K562 (cell line): Measurements from ENCODE around the gene TRAPPC12. TPM values are rescaled to one million over a fixed set of nuclear protein-coding genes. Genes with fewer than 3 reads are reported as not detected.

Experiments
- FOS ChIP-seq: IDR thresholded peaks from 3 replicates; pipeline ENCODE4 v1.6.1; 2011; ENCODE audit not compliant: insufficient read length; ENCODE audit errors: extremely low read depth
- HMBOX1 ChIP-seq: sonication (generic); IDR thresholded peaks from 2 replicates; pipeline ENCODE4 v1.6.1; 2016
- KAT2B ChIP-seq: IDR thresholded peaks from one replicate; pipeline ENCODE4 v1.6.1; 2012; ENCODE audit warnings: low read depth, mild to moderate bottlenecking, control low read depth, inconsistent platforms, low read length, moderate library complexity
- KHSRP ChIP-seq: fragments of 450-650 bp; IDR thresholded peaks from 2 replicates; pipeline ENCODE4 v1.6.1; 2017
- MAFG ChIP-seq: fragments of 450-650 bp; conservative IDR thresholded peaks from 2 replicates; pipeline ENCODE4 v1.6.1; 2016; ENCODE audit warnings: missing genetic modification characterization, missing compliant biosample characterization
- MCM5 ChIP-seq: fragments of 450-650 bp; IDR thresholded peaks from 2 replicates; pipeline ENCODE4 v1.6.1; 2016; ENCODE audit warnings: low read depth
- MECOM ChIP-seq: fragments of 250-450 bp; sonication (Bioruptor Pico); IDR thresholded peaks from 2 replicates; pipeline ENCODE4 v1.8.0; 2022; ENCODE audit warnings: inconsistent platforms
- MTA3 ChIP-seq: fragments of 450-650 bp; formaldehyde crosslinking; IDR thresholded peaks from 2 replicates; pipeline ENCODE4 v1.6.1; 2017; ENCODE audit warnings: mild to moderate bottlenecking, borderline replicate concordance
- NCOA1 ChIP-seq: fragments of 450-650 bp; IDR thresholded peaks from 2 replicates; pipeline ENCODE4 v1.6.1; 2016; ENCODE audit warnings: low read depth
- NELFE ChIP-seq: IDR thresholded peaks from 2 replicates; pipeline ENCODE4 v1.6.1; 2011; ENCODE audit warnings: mild to moderate bottlenecking; ENCODE audit not compliant: insufficient read depth, insufficient read length
- NFE2L1 ChIP-seq: fragments of 450-650 bp; IDR thresholded peaks from 2 replicates; pipeline ENCODE4 v1.6.1; 2016; ENCODE audit warnings: missing genetic modification characterization, low read depth, mild to moderate bottlenecking, missing compliant biosample characterization, moderate library complexity, borderline replicate concordance
- NR4A1 ChIP-seq, 2 experiments: fragments of 250-450 bp in 1 of 2; fragments of 450-650 bp in 1 of 2; sonication (Bioruptor Pico) in 1 of 2; IDR thresholded peaks; 2 replicates each; pipeline versions ENCODE4 v1.4.0 to v1.6.1; 2016 to 2020; ENCODE audit warnings: mild to moderate bottlenecking in 2 of 2, missing compliant biosample characterization in 1 of 2, missing genetic modification characterization in 1 of 2, moderate library complexity in 1 of 2
- POLR2A ChIP-seq: fragments of 450-650 bp; conservative IDR thresholded peaks from 2 replicates; pipeline ENCODE4 v1.6.1; 2016
- RBM22 ChIP-seq: fragments of 200-400 bp; formaldehyde crosslinking; IDR thresholded peaks from 2 replicates; pipeline ENCODE4 v1.6.1; 2018; ENCODE audit warnings: low read length, low read depth; ENCODE audit not compliant: poor library complexity, severe bottlenecking
- RCOR1 ChIP-seq, 2 experiments: IDR thresholded peaks; 2 replicates each; pipeline ENCODE4 v1.6.1; 2012; ENCODE audit warnings: low read depth in 2 of 2, low read length in 2 of 2, borderline replicate concordance in 1 of 2, improper control_type of control experiment in 1 of 2
- SAFB ChIP-seq: fragments of 200-400 bp; formaldehyde crosslinking; IDR thresholded peaks from 2 replicates; pipeline ENCODE4 v1.6.1; 2017; ENCODE audit warnings: low read depth, low read length, borderline replicate concordance
- ZFP1 ChIP-seq: fragments of 450-650 bp; formaldehyde crosslinking; IDR thresholded peaks from 2 replicates; pipeline ENCODE4 v1.4.0; 2020; ENCODE audit warnings: mild to moderate bottlenecking, mixed read lengths
- ZFPM2 ChIP-seq: fragments of 250-450 bp; sonication (Bioruptor Pico); IDR thresholded peaks from 2 replicates; pipeline ENCODE4 v1.5.1; 2022; ENCODE audit warnings: mild to moderate bottlenecking
- ZNF24 ChIP-seq: fragments of 450-650 bp; IDR thresholded peaks from 2 replicates; pipeline ENCODE4 v1.6.1; 2016
- ZNF316 ChIP-seq: fragments of 450-650 bp; IDR thresholded peaks from 2 replicates; pipeline ENCODE4 v1.6.1; 2016
- ZNF354B ChIP-seq: fragments of 250-450 bp; sonication (Bioruptor Pico); IDR thresholded peaks from 2 replicates; pipeline ENCODE4 v1.4.0; 2020
- ZNF584 ChIP-seq: fragments of 200-800 bp; sonication (Bioruptor generic); IDR thresholded peaks from 2 replicates; pipeline ENCODE4 v1.6.1; 2016; ENCODE audit warnings: low read depth, mild to moderate bottlenecking, missing genetic modification characterization, missing compliant biosample characterization
- ZNF586 ChIP-seq: fragments of 450-650 bp; formaldehyde crosslinking; conservative IDR thresholded peaks from 2 replicates; pipeline ENCODE4 v1.4.0; 2020; ENCODE audit warnings: mild to moderate bottlenecking, moderate library complexity
- ZNF696 ChIP-seq: fragments of 250-450 bp; sonication (Bioruptor Pico); conservative IDR thresholded peaks from 2 replicates; pipeline ENCODE4 v1.4.0; 2020; ENCODE audit warnings: mild to moderate bottlenecking, moderate library complexity
- ZNF75A ChIP-seq: fragments of 450-650 bp; formaldehyde crosslinking; IDR thresholded peaks from 2 replicates; pipeline ENCODE4 v1.4.0; 2020; ENCODE audit warnings: mild to moderate bottlenecking
- polyA plus RNA-seq, 8 experiments: library from polyadenylated mRNA; depleted of rRNA in 4 of 8; stranded (reverse) in 5 of 8; unstranded in 3 of 8; fragments of >200 nt; fragmentation: Nextera tagmentation in 2 of 8; fragmentation: Illumina TruSeq in 1 of 8; extraction: Ambion mirVana in 2 of 8; extraction: Trizol in 1 of 8; gene quantifications; 2 replicates each; pipeline versions ENCODE4 v1.2.1 to v1.2.3, GENCODE V29; 2011 to 2014; ENCODE audit warnings: inconsistent platforms in 1 of 8, missing spikeins in 1 of 8
- total RNA-seq, 7 experiments: library from RNA; depleted of rRNA in 6 of 7; stranded (reverse); fragments of >200 nt in 6 of 7; fragmentation: Illumina TruSeq in 2 of 7; extraction: Trizol in 2 of 7; gene quantifications; 2 replicates each; pipeline versions ENCODE4 v1.2.1 to v1.2.3, GENCODE V29; 2011 to 2021; ENCODE audit warnings: low replicate concordance in 1 of 7
- TF ChIP-seq, protein P1 (sequence below): sonication (generic); formaldehyde crosslinking; IDR thresholded peaks from 2 replicates; pipeline ENCODE4 v1.8.1; 2023; ENCODE audit warnings: mild to moderate bottlenecking, missing genetic modification reagents
- TF ChIP-seq, protein P2 (sequence below): fragments of 450-650 bp; formaldehyde crosslinking; conservative IDR thresholded peaks from 2 replicates; pipeline ENCODE4 v1.4.0; 2022; ENCODE audit warnings: mild to moderate bottlenecking, missing genetic modification characterization

The TRAPPC12 gene
- total and polyA plus RNA-seq, 9 of the 15 experiments (the other 6 are each of a cell fraction or from before 2014, with no cell fraction given), result 8.0 to 75.2 (median 39.1) TPM

DNA sequence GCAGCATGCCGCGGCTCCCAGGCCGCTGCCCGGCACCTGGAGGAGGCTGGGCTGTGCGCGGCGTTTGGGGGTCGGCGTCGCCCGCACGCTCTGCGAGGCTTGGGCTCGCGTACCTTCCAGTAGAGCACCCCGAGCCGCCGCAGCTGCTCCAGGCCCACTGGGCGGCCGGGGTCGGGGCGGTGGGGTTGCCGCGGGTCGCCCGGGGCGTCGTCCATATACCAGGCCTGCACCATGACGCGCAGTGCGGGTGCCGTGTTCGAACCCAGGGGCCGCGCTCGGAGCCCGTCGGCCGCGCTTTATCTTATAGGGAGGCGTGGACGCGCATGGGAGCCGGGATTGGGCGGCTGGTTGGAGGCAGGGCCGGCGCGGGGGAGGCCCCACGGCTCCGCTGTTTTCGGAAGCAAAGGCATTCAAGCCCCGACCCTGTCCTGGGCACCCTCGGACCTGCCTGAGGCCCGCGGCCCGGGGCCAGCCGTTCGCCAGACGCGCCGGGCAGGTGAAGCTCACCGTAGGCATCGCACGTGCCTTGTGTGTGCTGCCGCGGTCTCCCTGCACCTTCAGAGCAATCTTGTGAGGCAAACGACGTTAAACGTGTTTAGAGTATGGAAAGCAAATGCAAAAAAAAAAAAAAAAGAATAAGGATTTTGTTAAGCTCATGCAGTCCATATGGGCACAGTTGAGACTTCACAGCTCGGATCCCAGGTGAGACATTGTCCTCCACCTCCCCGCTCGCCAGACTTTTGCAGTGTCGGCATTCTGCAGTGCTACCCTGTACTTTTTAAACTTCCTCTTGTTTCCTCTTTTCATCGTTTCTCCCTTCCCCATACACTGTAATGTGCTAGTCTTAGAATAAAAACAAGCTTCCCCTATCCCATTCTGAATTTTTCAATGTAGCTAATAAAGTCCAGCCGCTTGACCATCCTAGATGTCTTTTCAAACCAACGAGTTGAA, 140.0 kb downstream of the TRAPPC12 start, which contains the start of gene ADI1 (continued):
- no peak for TF ChIP-seq HMBOX1
- no peak for TF ChIP-seq ZFPM2
- no peak for TF ChIP-seq FOS
- no peak for TF ChIP-seq NFE2L1 (tag)
- TF ChIP-seq NCOA1, result no peak
- TF ChIP-seq ZNF24, result peak; percentile 48; the same call in 1 of the 2 replicates
- TF ChIP-seq ZFP1 (CRISPR knock-in tag), result no peak
- TF ChIP-seq, protein P1, sequence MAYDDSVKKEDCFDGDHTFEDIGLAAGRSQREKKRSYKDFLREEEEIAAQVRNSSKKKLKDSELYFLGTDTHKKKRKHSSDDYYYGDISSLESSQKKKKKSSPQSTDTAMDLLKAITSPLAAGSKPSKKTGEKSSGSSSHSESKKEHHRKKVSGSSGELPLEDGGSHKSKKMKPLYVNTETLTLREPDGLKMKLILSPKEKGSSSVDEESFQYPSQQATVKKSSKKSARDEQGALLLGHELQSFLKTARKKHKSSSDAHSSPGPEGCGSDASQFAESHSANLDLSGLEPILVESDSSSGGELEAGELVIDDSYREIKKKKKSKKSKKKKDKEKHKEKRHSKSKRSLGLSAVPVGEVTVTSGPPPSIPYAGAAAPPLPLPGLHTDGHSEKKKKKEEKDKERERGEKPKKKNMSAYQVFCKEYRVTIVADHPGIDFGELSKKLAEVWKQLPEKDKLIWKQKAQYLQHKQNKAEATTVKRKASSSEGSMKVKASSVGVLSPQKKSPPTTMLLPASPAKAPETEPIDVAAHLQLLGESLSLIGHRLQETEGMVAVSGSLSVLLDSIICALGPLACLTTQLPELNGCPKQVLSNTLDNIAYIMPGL (CRISPR knock-in tag), result peak; percentile 80; the same call in 1 of the 2 replicates
- TF ChIP-seq POLR2A, result peak; percentile 88
- no peak for TF ChIP-seq KHSRP
- no peak for TF ChIP-seq MECOM (CRISPR knock-in tag)
- TF ChIP-seq ZNF75A (CRISPR knock-in tag), result peak; percentile 40; the same call in 1 of the 2 replicates
- no peak for TF ChIP-seq SAFB
- no peak for TF ChIP-seq ZNF354B (CRISPR knock-in tag)
- no peak for TF ChIP-seq NR4A1 (CRISPR knock-in tag; IDR thresholded peaks at IDR 0.05)
- no peak for TF ChIP-seq NR4A1 (tag; IDR thresholded peaks at IDR 0.05)
- TF ChIP-seq RCOR1 (IDR thresholded peaks at IDR 0.05; ENCODE audit: borderline replicate concordance in 1 of 2, low read depth in 2 of 2, low read length in 2 of 2), result no peak
- peak; percentile 92 for TF ChIP-seq MTA3
- TF ChIP-seq RBM22, result no peak
- peak; percentile 43 for TF ChIP-seq MAFG (tag)
- no peak for TF ChIP-seq ZNF584
- no peak for TF ChIP-seq KAT2B
- TF ChIP-seq, protein P2, sequence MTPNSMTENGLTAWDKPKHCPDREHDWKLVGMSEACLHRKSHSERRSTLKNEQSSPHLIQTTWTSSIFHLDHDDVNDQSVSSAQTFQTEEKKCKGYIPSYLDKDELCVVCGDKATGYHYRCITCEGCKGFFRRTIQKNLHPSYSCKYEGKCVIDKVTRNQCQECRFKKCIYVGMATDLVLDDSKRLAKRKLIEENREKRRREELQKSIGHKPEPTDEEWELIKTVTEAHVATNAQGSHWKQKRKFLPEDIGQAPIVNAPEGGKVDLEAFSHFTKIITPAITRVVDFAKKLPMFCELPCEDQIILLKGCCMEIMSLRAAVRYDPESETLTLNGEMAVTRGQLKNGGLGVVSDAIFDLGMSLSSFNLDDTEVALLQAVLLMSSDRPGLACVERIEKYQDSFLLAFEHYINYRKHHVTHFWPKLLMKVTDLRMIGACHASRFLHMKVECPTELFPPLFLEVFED (CRISPR knock-in tag), result no peak
- TF ChIP-seq ZNF696 (CRISPR knock-in tag), result no peak
- TF ChIP-seq MCM5, result no peak
- no peak for TF ChIP-seq NELFE
- peak; percentile 51; the same call in 1 of the 2 replicates for TF ChIP-seq ZNF586
- peak; percentile 66 for TF ChIP-seq ZNF316
